IPS-NIHi7 (cell line): Measurements from ENCODE around the gene UBE2E3.
A peak's percentile ranks its signal among the peaks of the same experiment; 100 is the strongest.
"Not testable (repeated sequence)": the region's sequence is repeated elsewhere in the genome, so short reads cannot be mapped to it uniquely, and the experiment has no call there.

ENCODE experiments used
- DNase-seq: peaks from one replicate; pipeline ENCODE4 v3.0.0; 2012; ENCODE audit warnings: mixed read lengths; ENCODE audit errors: extremely low spot score

UBE2E3 gene

GRCh38 chr2:181036445-181036844 lies 56.0 kb downstream of the UBE2E3 start:
- DNase-seq, result no peak

- no peak for DNase-seq
Measured at GRCh38 chr2:181036848-181037603, 56.6 kb downstream of the UBE2E3 start.

GRCh38 chr2:181037922-181038321 lies 57.5 kb downstream of the UBE2E3 start:
- DNase-seq, result no peak

- DNase-seq, result no peak
Measured at GRCh38 chr2:181038796-181039195, 58.4 kb downstream of the UBE2E3 start.

GRCh38 chr2:181040839-181041238 lies 60.4 kb downstream of the UBE2E3 start:
- DNase-seq, result not testable (repeated sequence)

GRCh38 chr2:181041661-181042060 lies 61.3 kb downstream of the UBE2E3 start:
- DNase-seq, result no peak

GRCh38 chr2:181042706-181043105 lies 62.3 kb downstream of the UBE2E3 start:
- no peak for DNase-seq

- no peak for DNase-seq
Measured at GRCh38 chr2:181046833-181047232, 66.4 kb downstream of the UBE2E3 start.

- DNase-seq, result no peak
Measured at GRCh38 chr2:181047829-181048228, 67.4 kb downstream of the UBE2E3 start.

GRCh38 chr2:181051861-181052522 lies 71.6 kb downstream of the UBE2E3 start:
- DNase-seq, result no peak

GRCh38 chr2:181052523-181052891 lies 72.1 kb downstream of the UBE2E3 start:
- no peak for DNase-seq

- DNase-seq, result no peak
Measured at GRCh38 chr2:181054256-181054655, 73.9 kb downstream of the UBE2E3 start.

GRCh38 chr2:181054843-181055242 lies 74.4 kb downstream of the UBE2E3 start:
- DNase-seq, result no peak

GRCh38 chr2:181058378-181059269 lies 78.2 kb downstream of the UBE2E3 start:
- no peak for DNase-seq

- no peak for DNase-seq
Measured at GRCh38 chr2:181063696-181064095, 83.3 kb downstream of the UBE2E3 start.

GRCh38 chr2:181065458-181065857 lies 85.1 kb downstream of the UBE2E3 start:
- DNase-seq, result no peak

GRCh38 chr2:181066333-181066732 lies 85.9 kb downstream of the UBE2E3 start:
- no peak for DNase-seq

GRCh38 chr2:181070119-181070835 lies 89.9 kb downstream of the UBE2E3 start:
- peak; percentile 19 for DNase-seq

- DNase-seq, result no peak
Measured at GRCh38 chr2:181070836-181071200, 90.4 kb downstream of the UBE2E3 start.

- no peak for DNase-seq
Measured at GRCh38 chr2:181072486-181073235, 92.3 kb downstream of the UBE2E3 start.

GRCh38 chr2:181073896-181074295 lies 93.5 kb downstream of the UBE2E3 start:
- no peak for DNase-seq
